22Rv1 (cell line): ENCODE measurements around the gene ACSM5.
"Not testable (repeated sequence)": the region's sequence is repeated elsewhere in the genome, so short reads cannot be mapped to it uniquely, and the experiment has no call there.

Source experiments
- H3K27ac ChIP-seq: fragments of 450-650 bp; 2 replicates; pipeline ENCODE4 v1.5.1; 2017
- ZFX ChIP-seq: fragments of 450-650 bp; IDR thresholded peaks from 2 replicates; pipeline ENCODE4 v1.6.1; 2017; ENCODE audit warnings: antibody characterized with exemption, borderline replicate concordance
- TF ChIP-seq, protein P1 (sequence below): fragments of 450-650 bp; IDR thresholded peaks from 2 replicates; pipeline ENCODE4 v1.5.1; 2017; ENCODE audit warnings: mild to moderate bottlenecking

Gene ACSM5

DNA sequence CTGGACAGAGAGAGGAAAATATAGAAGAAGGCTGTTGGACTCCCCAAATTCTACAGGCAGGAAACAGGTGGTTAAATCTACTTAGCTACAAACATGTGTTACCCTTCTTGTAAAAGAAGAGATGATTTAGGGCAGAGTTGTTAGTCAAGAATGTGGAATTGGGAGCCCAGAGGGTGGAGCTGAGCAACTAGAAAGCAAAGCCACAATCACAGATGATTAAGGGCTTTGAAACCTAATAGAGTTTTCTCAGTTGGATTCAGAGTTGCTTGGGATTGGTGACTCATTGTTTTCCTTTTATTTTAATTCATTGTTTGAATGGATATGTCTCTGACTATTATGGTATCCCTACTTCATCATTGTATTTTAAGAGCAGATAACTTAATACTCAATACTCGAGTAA, 6.2 kb downstream of the ACSM5 start:
- no peak for TF ChIP-seq ZFX
- TF ChIP-seq, protein P1, sequence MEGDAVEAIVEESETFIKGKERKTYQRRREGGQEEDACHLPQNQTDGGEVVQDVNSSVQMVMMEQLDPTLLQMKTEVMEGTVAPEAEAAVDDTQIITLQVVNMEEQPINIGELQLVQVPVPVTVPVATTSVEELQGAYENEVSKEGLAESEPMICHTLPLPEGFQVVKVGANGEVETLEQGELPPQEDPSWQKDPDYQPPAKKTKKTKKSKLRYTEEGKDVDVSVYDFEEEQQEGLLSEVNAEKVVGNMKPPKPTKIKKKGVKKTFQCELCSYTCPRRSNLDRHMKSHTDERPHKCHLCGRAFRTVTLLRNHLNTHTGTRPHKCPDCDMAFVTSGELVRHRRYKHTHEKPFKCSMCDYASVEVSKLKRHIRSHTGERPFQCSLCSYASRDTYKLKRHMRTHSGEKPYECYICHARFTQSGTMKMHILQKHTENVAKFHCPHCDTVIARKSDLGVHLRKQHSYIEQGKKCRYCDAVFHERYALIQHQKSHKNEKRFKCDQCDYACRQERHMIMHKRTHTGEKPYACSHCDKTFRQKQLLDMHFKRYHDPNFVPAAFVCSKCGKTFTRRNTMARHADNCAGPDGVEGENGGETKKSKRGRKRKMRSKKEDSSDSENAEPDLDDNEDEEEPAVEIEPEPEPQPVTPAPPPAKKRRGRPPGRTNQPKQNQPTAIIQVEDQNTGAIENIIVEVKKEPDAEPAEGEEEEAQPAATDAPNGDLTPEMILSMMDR: no peak

DNA sequence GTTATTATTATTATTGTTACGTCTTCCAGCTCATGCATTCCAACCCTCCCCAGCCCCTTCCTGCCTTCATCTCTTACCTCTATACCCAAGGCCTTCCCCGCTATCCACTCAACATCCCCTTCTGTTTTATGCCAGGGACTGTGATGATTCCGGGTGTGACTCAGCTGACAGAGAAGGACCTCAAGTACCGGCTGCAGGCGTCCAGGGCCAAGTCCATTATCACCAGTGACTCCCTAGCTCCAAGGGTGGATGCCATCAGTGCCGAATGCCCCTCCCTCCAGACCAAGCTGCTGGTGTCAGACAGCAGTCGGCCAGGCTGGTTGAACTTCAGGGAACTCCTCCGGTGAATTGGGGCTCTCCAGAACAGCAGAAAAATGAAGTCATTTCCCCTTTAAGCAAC, 9.8 kb downstream of the ACSM5 start:
- H3K27ac ChIP-seq: not testable (repeated sequence)

More for the DNA sequence above, 6.2 kb downstream of the ACSM5 start:
- no peak overlapping the region for H3K27ac ChIP-seq

DNA sequence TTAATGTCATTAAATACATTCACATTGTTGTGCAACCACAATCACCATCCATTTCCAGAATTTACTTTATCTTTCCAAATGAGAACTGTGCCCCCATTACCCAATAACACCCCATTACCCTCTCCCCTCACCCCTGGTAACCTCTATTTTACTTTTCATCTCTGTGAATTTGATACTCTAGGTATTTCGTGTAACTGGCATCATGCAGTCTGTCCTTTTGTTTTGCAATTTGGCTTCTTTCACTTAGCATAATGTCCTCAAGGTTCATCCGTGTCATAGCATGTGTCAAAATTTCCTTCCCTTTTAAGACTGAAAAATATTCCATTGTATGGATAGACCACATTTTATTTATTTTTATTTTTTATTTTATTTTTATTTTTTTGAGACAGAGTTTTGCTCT, 12.4 kb downstream of the ACSM5 start:
- not testable (repeated sequence) for H3K27ac ChIP-seq

DNA sequence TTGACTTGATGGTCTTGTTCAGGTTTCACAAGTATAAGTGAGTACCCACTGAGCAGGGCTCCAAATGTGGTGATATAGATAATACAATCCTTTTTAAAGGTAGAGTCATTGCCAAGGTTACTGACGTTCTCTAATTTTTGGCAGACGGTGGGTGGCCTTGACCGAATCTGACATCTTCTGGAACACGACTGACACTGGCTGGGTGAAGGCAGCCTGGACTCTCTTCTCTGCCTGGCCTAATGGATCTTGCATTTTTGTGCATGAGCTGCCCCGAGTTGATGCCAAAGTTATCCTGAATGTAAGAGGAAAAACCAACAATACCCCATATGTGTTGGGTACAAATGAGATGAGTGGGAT, 14.4 kb downstream of the ACSM5 start:
- H3K27ac ChIP-seq: not testable (repeated sequence)

DNA sequence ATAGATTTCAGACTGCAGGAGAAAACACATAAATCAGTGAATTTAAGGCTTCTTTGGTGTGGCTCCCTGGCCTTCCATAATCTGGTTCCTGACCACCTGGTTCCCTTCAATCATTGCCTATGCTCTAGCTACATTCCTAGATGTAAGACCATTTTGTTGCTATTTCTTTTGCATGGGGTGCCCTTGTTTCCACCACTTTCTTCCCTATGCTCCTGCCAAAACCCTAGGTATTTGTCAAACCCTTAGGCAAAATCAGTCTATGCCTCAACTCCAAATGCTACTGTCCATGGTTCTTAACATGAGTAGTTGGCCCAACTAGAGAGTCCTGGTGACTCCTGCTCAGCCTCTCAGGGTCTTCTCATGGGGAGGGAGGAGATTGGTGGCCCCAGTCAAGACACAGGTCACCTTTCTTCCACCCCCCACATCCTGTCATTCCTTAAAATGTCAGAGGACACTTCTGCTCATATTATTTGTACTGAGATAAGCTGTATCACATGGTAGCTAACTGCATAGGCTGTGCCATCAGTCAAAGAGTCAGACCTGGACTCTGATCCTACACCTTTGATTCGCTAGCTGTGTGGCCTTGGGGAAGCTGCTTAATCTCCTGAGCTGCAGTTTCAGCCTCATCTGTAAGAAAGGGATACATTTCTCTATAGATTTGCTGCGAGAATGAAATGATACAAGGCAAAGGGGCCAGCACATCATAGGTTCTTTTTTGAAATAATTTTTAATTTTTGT, 15.0 kb downstream of the ACSM5 start:
- H3K27ac ChIP-seq: no peak overlapping the region
- TF ChIP-seq, protein P1: no peak
- no peak for TF ChIP-seq ZFX

DNA sequence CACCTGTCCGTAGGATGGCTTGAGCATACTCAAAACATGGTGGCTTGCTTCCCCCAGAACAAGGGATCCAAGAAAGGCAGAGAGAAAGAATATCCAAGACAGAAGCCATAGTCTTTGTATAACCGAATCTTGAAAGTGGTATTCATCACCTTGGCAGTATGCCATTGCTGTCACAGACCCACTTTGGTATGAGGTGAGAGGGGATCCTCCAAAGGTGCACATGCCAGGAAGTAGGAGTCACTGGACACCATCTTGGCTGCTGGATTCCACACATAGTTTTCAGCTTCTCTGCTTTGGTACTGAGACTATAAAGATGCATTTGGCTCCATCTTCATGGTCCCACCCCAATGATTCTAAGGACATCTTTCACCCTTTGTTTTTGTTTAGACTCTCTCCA, 18.1 kb downstream of the ACSM5 start:
- not testable (repeated sequence) for H3K27ac ChIP-seq

DNA sequence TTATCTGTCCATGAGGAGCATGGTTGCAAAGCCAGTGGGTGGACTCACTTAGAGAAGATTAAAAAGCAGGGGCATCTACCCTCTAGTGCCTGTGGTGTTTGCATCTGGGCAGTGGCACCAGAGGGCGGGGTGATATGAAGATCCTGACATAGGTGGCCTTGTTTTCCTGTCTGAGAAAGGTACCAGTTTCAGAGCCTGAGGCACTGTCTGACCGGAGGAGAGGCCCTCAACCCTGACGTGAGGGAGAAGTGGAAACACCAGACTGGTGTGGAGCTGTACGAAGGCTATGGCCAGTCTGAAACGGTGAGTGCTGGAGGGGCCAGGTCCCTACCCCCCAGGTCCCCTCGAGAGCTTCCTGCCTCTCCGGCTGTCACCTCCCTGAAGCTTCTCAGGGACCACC, 20.2 kb downstream of the ACSM5 start:
- not testable (repeated sequence) for H3K27ac ChIP-seq

DNA sequence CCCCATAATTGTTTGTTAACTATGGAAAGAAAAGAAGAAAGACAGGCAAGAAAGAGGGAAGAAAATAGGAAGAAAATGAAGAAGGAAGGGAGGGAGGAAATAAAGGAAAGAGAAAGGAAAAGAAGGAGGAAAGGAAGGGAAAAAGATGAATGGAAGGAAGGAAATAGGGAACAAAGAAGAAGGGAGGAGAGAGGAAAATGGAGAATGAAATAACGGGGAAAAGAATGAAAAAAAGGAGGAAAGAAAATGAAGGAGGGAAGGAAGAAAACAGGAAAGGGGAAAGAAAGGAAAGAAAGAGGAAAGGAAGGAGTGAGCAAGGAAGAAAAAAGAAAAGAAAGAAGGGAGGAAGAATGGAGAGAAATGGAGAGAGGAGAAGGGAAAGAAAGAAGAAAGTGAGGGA, 21.1 kb downstream of the ACSM5 start:
- not testable (repeated sequence) for H3K27ac ChIP-seq

DNA sequence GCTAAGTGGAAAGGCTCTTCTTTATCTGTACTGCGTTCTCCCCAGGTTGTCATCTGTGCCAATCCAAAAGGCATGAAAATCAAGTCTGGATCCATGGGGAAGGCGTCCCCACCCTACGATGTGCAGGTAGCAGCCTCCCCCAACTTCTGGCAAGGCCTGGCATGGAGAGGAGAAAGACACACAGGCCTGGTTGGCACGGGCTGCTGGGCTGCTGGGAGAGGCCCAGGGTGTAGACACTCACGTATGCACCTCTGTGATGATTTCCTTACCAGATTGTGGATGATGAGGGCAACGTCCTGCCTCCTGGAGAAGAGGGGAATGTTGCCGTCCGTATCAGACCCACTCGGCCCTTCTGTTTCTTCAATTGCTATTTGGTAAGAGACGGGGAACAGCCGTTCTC, 21.6 kb downstream of the ACSM5 start:
- H3K27ac ChIP-seq: no peak overlapping the region
- no peak for TF ChIP-seq ZFX
- TF ChIP-seq, protein P1: no peak

DNA sequence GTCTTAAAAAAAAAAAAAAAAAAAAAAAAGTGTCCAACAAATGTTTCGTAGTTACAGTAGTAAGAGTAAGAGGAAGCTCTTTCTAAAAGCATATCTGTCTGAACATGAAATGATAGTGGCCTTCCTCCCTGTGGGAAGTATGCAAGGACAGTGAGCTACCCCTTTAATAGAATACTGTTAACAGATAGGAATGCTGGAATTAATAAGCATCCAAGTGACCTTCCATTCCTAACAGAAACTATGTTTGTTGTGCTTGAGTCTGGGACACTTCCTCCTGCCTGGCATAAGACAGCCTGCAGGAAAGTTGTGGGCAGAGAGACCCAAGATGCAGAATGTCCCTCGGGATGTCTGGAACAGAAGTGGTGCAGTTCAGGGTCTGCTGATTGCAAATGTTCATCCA, 29.6 kb downstream of the ACSM5 start:
- not testable (repeated sequence) for H3K27ac ChIP-seq

DNA sequence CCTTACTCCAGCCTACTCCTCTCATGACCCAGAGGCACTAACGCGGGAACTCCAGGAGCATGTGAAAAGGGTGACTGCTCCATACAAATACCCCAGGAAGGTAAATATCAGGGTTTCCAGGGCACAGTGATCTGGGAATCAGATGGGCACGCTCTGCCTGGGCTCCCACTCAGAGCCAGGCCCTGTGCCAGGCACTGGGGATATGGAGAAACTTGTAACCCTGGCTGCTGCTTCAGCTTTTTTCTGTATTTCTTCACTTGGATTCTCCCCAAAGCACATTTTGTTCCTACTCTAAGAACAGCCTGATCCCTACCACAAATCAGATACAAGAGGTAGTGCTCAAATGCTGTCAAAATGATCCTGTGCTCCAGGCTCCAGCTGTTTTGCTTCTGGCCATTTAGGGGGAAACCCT, 30.5 kb downstream of the ACSM5 start:
- H3K27ac ChIP-seq: not testable (repeated sequence)

DNA sequence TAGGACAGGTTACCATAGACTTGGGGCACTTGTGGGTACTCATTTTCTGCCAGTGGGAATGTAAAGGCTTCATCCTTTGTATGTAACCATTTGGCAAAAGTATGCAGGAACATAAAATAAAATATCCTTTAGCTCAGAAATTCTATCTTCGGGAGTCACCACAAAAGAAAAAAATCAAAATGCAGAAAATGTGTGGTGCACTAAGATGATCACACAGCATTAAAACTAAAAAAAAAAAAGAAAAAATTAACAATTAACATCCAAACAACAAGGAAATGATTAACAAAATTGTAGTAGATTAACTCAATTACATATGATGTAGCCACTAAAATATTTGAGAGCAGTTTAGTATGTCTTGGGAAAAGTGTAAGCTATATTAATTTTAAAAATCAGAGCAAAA, 31.4 kb downstream of the ACSM5 start:
- H3K27ac ChIP-seq: not testable (repeated sequence)

DNA sequence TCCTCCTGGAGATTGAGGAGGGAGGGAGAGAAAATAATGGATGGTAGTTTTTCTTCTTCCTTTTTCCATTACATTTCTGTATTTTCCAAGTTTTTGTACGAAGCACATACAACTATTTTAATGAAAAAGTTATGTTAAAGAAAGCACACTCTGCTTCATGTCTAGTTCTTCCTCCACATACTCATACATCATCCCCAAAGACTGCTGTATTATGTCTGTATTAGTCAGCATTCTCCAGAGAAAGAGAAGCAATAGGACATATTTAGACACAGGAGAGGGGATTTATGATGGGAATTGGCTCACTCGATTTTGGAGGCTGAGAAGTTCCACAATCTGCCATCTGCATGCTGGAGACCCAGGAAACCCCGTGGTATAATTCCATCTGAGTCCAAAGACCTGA, 31.9 kb downstream of the ACSM5 start:
- TF ChIP-seq, protein P1: no peak
- TF ChIP-seq ZFX: no peak

DNA sequence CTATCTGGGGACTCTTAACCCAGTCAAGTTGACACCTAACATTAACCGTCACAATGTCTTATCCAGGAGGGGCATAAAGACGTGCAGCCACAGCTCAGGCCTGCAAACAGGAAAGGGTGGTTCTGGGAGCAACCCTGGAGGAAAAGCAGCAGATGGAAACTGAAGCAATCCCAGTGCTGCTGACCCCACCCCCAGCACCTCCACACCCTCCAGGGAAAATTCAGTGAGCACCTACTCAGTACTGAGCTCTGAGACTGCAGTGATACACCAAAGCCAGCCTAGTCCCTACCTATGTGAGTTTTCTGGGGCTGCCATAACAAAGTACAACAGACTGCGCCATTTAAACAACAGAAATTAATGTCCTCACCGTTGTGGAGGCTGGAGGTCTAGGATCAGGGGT, 32.5 kb downstream of the ACSM5 start:
- H3K27ac ChIP-seq: not testable (repeated sequence)

More for the DNA sequence above, 31.9 kb downstream of the ACSM5 start:
- H3K27ac ChIP-seq: no peak overlapping the region

DNA sequence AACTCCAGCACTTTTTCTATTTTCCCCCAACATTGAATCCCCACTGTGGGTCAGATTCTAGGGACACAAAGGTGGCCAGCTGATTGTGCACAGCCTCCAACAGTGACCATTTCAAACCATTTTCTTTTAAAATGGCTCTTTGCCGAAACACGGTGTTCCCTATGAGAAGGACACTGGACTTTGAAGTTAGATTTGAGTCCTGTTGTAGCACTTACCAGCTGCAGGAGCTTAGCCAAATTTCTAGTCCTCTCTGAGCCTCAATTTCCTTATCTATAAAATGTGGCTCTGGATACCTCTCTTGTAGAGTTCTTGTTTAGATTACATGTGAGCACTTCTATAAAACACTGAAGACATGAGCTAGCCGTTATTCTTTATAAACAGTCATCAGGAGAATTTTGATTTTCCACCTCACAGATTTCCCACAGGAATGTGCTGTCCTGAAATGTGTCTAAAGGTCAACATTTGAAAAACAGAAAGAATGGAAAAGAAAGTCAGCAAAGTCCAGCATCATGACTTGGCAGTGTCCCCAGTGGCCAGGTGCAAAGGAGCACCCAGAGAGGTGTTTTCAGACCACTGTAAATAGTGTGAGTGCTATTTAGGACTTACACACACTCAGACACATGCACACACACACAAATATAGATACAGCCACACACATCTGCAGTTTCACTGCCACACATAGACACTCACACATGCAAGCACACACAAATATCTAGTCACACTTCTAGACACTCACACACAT, 37.5 kb downstream of the ACSM5 start:
- H3K27ac ChIP-seq: not testable (repeated sequence)

DNA sequence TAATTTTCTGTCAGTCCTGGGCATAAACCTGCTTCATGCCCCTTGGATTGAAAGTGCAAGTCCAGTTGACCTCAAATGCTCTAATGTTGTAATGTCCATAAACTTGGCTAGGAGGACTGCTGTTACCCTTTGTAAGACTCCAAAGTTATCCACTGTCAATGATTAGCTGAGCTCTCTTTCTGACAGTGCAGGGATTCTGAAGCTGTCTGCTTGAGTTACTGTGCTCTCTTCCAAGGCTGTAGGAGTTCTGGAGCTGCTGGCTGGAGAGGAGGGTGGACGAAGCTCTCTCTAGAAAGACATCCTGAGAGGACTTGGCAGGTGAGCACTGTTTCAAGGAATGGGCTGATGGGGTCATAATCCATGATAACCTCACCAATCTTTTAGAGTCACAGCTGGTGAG, 42.0 kb downstream of the ACSM5 start, which contains the start of gene ACSM2A:
Gene ACSM2A, plus strand, starts transcription at position 158 of the 400 bp plus-strand sequence. CDS start 8,594 bp downstream, outside the sequence.
- H3K27ac ChIP-seq: not testable (repeated sequence)
